NCI-H2171 (cell line): Measurements from ENCODE around the gene RETREG3.
"Not testable (repeated sequence)": the region's sequence is repeated elsewhere in the genome, so short reads cannot be mapped to it uniquely, and the experiment has no call there.

Experiments used
- DNase-seq: peaks from one replicate; lab custom pipeline; 2025; lab: John Stamatoyannopoulos, UW

The RETREG3 gene

GRCh38 chr17:42571435-42572225 lies 37.5 kb downstream of the RETREG3 start:
- DNase-seq, result no peak

DNA sequence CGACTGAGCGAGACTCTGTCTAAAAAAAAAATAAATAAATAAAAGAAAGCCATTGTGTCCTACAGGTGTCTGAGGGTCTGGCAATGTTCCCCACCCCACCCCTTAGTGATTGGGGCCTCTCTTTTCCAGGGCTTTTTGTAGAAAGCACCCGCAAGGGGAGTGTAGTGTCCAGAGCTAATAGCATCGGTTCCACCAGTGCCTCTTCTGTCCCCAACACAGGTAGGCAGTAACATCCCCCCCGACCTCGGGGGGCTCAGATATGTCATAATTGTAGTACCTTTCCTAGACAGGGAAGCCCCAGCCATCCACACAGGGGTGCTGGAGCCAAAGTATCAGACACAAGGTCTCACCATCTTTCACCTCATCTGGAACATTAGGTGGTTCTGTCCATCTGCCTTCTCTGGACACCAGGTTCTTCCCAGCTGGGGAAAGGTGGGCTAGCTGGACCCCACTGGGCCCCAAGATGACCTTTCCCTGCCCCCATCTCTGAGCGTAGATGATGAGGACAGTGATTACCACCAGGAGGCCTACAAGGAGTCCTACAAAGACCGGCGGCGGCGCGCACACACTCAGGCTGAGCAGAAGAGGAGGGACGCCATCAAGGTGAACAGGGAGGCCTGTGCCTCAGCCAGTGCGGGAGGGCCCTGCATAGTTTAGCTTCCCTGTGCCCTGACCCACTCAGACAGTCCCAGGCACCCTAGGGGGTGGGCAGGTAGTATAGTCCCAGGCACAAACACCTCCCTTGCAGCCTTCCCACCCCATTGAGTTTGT lies 40.6 kb downstream of the RETREG3 start:
- DNase-seq, result no peak

DNA sequence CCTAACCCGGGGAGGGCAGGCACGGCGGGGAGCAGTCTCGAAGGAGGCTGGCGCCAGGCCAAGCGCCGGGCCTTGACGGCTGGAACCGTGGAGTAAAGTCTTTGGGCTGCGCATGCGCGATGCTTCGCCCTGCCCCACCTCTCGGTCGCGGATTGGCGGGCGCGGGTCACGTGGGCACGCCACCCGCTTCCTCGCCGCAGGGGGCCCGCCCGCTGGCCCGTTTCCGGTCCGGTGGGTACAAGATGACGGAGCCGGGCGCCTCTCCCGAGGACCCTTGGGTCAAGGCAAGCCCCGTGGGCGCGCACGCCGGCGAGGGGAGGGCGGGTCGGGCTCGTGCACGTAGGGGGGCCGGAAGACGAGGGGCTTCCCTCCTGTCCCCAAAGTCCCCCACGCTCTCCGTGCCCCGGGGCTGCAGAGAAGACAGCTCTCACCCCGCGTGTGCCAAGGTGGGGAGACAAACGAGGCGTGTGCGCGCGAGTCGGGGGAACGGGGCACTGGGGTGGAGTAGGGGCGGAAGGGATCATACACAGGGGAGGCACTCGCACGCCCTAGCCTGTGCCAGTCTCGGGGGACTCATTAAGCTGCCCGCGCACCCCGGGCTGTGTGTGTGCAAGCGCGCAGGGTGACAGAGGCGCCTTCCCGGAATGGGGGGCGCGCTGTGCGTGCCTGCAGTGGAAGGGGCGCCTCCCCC lies 42.1 kb downstream of the RETREG3 start, which contains the start of gene MLX:
Gene MLX (plus strand): TSS at position 218 of the 691 bp plus-strand sequence. CDS start 25 bp downstream, at position 243.
- peak; percentile 93 for DNase-seq

- no peak for DNase-seq
Observed at GRCh38 chr17:42566215-42566882, 42.8 kb downstream of the RETREG3 start.

DNA sequence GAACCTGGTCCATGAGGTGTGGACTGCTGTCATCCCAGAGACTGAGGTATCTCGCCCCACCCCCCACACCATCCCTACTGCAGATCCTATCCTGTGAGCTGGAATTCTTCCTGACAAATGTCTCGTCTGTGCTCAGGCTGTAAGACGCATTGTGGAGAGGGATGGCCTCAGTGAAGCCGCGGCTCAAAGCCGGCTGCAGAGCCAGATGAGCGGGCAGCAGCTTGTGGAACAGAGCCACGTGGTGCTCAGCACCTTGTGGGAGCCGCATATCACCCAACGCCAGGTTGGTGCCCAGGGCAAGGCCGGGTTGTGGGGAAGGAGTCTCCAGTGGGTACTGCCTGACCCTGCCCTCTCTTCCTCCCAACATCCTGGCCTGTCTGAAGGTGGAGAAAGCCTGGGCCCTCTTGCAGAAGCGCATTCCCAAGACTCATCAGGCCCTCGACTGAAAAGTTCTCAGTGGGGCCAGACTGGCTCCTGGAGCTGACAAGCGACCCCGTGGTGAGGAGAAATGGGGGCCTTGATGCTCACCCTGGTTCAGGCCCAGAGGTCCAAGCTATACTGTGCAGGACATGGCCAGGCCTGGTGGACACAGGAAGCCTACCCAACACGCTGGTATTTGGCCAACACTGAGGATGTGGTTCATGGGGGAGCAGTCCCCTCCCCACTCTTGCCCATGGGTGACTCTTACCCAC lies 43.5 kb downstream of the RETREG3 start:
- DNase-seq, result no peak

GRCh38 chr17:42564815-42565522 lies 44.2 kb downstream of the RETREG3 start:
- DNase-seq, result no peak

GRCh38 chr17:42563950-42564349 lies 45.2 kb downstream of the RETREG3 start:
- no peak for DNase-seq

GRCh38 chr17:42563543-42563942 lies 45.6 kb downstream of the RETREG3 start:
- no peak for DNase-seq

- DNase-seq, result no peak
Observed at GRCh38 chr17:42563143-42563509, 46.0 kb downstream of the RETREG3 start.

GRCh38 chr17:42562388-42563142 lies 46.6 kb downstream of the RETREG3 start:
- no peak for DNase-seq

DNA sequence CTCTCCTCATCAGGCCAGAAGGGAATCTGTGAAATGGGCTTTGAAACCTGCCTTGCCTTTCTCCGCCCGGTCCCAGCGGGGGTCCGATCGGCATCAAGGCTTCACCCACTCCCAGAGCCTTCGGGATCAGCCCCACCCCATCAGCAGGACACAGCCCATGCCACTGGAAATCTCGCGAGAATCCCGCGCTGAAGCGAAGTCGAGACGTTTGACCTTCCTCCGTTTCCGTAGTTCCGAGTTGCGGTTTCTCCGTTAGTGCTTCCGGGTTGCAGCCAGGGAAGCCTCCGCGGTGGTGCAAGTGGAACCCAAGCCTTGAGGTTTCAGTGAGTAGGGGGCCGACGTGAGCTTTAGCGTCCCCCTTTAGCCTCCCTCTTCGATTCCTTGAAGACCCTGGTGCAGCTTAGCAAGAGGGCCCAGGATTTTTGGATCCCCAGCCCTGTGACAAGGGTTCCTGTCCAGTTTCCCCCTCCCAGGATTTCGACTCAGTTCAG lies 47.2 kb downstream of the RETREG3 start, which contains the start of gene COASY:
Gene COASY (plus strand): TSS at position 252 of the 491 bp plus-strand sequence. CDS start 475 bp downstream, outside the sequence.
- peak; percentile 97 for DNase-seq

DNA sequence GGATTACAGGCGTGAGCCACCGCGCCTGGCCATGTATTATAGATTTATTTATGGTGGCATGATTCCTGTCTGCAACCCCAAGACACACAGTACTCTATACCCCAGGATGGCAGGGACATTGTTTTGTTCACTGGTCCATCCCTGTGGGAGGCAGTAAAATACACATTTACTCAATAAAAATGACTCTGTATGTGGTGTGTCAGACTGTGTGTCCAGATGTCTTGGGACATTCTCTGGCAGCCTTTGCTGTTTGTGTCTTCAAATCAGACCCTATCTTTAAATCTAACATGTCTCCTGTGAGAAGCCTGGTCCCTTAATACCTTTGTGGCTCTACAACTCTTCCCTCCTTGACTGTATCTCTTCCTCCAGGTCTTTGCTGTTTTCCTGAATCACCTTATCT lies 48.9 kb downstream of the RETREG3 start:
- DNase-seq, result no peak

DNA sequence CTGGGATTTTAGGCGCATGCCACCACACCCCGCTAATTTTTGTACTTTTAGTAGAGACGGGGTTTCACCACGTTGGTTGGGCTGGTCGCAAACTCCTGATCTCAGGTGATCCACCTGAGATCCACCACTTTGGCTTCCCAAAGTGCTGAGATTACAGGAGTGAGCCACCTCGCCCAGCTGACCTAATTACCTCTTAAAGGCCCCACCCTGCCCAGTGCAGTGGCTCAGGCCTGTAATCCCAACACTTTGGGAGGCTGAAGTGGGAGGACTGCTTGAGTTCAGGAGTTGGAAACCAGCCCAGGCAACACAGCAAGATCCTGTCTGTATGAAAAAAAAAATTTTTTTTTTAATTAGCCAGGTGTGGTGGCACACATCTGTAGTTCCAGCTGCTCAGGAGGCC lies 50.1 kb downstream of the RETREG3 start:
- DNase-seq, result no peak

GRCh38 chr17:42555961-42556617 lies 53.1 kb downstream of the RETREG3 start:
- DNase-seq, result not testable (repeated sequence)

- DNase-seq, result no peak
Observed at GRCh38 chr17:42555122-42555622, 54.0 kb downstream of the RETREG3 start.

DNA sequence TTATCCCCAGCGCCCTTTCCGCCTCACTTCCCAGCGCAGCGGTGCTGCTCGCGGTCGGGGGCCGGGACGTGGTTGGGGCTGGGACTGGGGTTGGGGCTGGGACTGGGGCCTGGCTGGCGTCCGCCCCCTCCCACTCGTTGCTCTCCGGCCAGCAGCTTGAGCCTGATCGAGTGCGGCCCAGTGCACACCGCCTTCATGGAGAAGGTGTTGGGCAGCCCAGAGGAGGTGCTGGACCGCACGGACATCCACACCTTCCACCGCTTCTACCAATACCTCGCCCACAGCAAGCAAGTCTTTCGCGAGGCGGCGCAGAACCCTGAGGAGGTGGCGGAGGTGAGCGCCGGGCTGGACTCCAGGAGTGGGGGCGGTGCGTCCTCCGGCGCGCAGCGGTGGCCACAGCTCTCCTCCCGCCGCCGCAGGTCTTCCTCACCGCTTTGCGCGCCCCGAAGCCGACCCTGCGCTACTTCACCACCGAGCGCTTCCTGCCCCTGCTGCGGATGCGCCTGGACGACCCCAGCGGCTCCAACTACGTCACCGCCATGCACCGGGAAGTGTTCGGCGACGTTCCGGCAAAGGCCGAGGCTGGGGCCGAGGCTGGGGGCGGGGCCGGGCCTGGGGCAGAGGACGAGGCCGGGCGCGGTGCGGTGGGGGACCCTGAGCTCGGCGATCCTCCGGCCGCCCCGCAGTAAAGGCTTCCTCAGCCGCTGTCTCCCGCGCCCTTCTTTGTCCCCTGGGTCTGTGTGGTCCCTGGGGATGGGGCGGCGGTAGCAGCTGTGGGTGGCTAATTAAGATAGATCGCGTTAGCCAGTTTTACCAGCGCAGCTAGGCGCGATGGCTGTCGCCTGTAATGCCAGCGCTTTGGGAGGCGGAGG lies 54.7 kb downstream of the RETREG3 start:
- peak; percentile 61 for DNase-seq

DNA sequence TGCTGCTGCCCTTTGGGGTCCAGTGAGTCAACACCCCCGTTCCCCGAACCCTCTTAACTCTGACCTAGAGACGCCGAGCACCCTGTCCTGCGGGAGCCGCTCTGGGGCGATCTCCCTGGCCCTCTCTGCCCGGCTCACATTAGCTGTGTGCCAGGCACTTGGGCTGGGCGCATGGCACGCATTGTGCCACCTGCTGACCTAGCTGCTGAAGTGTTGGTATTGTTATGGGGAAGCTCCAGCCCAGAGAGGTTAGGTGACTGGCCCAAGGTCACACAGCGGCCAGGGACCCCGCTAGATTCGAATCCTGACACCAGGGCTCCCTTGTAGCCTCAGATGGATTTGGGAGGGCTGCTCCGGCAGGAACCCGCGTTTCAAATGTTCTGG lies 55.3 kb downstream of the RETREG3 start:
- no peak for DNase-seq
